ENCODE results near the gene CCDC57. TPM values are rescaled to one million over a fixed set of nuclear protein-coding genes. Genes with fewer than 3 reads are reported as not detected.

The CCDC57 gene
- total and polyA plus RNA-seq, 2 of the 8 experiments (the other 6 are each of a cell fraction or from before 2014, with no cell fraction given), result 8.4 to 12.9 TPM

GRCh38 chr17:82052638-82053059 lies 160.0 kb downstream of the CCDC57 start:
- H3K4me1 ChIP-seq (replicated peaks in 1 of 4; ENCODE audit: control insufficient read depth in 3 of 4, insufficient read depth in 4 of 4, low read length in 3 of 4), result peaks cover 0 to 11% (median 6%) of the 10 kb centered on the region in 4 experiments; a peak in 5 of 7 replicates
- H3K79me1 ChIP-seq (ENCODE audit: low read depth, low read length), result peaks cover 6% of the 10 kb centered on the region; the same call in 1 of the 2 replicates
- H3K9ac ChIP-seq (replicated peaks in 1 of 4; ENCODE audit: extremely low read depth in 1 of 4, low read depth in 3 of 4, low read length in 3 of 4), result peak overlapping the region; percentile 31 to 60 (median 38); a peak in 4 of 7 replicates
- POLR2A ChIA-PET (ENCODE audit: partially characterized antibody), result interaction anchor here (1.0 to 13.2 kb wide), 11 partner anchors 9 to 43 kb away, joined by 3 to 161 read pairs (median 4); partner anchors contain the start of genes DCXR, DUS1L and RAC3
- FAIRE-seq, result no peak
- H3K56ac ChIP-seq (replicated peaks; ENCODE audit: insufficient read length, low read depth, low read length), result no peak overlapping the region
- H2BK20ac ChIP-seq (ENCODE audit: low read length), result no peak overlapping the region
- H2AFZ ChIP-seq (ENCODE audit: low read length), result no peak overlapping the region
- DNase-seq (ENCODE audit: low read depth in 1 of 2, low spot score in 2 of 2), result no peak
- peak overlapping the region; percentile 77 to 97 for H3K4me2 ChIP-seq (ENCODE audit: insufficient read depth in 1 of 2, low read depth in 2 of 2, low read length in 2 of 2)
- H3K9me3 ChIP-seq (ENCODE audit: insufficient read depth in 2 of 2, low read depth in 1 of 2, low read length in 1 of 2), result no peaks in the 10 kb centered on the region
- 55% methylated on average over 18 of the region's 19 CpGs; no CpG with 5 or more reads in 1 of the 2 experiments for WGBS, 2 experiments (ENCODE audit: extremely low coverage in 1 of 2, insufficient coverage in 1 of 2, insufficient read length in 1 of 2, insufficient replicate concordance in 2 of 2, low coverage in 1 of 2, low lambda C conversion rate in 2 of 2, missing lambda C conversion rate in 1 of 2)
- H3K14ac ChIP-seq (ENCODE audit: insufficient read length), result no peak overlapping the region
- H2AK5ac ChIP-seq (ENCODE audit: low read depth, low read length), result no peak overlapping the region
- no peaks in the 10 kb centered on the region; a peak in 1 of 7 replicates for H3K27me3 ChIP-seq (replicated peaks in 1 of 4; ENCODE audit: control insufficient read depth in 3 of 4, extremely low read depth in 1 of 4, insufficient read depth in 3 of 4, low read length in 3 of 4)
- H3K4ac ChIP-seq (replicated peaks; ENCODE audit: insufficient read length, low read depth, low read length), result no peak overlapping the region
- H4K91ac ChIP-seq (replicated peaks; ENCODE audit: insufficient read length, low read length), result no peak overlapping the region
- no peak overlapping the region for H3K27ac ChIP-seq (ENCODE audit: low read depth, low read length)
- H2BK120ac ChIP-seq (replicated peaks; ENCODE audit: low read depth, low read length), result no peak overlapping the region
- no peak overlapping the region for H2BK15ac ChIP-seq (ENCODE audit: low read length)
- peaks cover 6% of the 10 kb centered on the region; the same call in 1 of the 2 replicates for H3K23me2 ChIP-seq (ENCODE audit: low read depth, low read length)
- CTCF ChIA-PET (ENCODE audit: partially characterized antibody), result interaction anchor here (0.7 to 5.4 kb wide), 4 partner anchors 15 to 52 kb away, joined by 3 to 40 read pairs (median 4); partner anchors contain the start of genes DCXR and RAC3
- peaks cover 7 to 37% (median 17%) of the 10 kb centered on the region in 4 experiments for H3K36me3 ChIP-seq (ENCODE audit: control insufficient read depth in 2 of 4, insufficient read depth in 4 of 4, low read length in 3 of 4)
- no peak overlapping the region for H3K23ac ChIP-seq (ENCODE audit: insufficient read length)
- H4K20me1 ChIP-seq (replicated peaks in 1 of 2; ENCODE audit: control insufficient read depth in 1 of 2, insufficient read depth in 2 of 2, low read length in 2 of 2), result peaks cover 4 to 17% of the 10 kb centered on the region in 2 experiments
- H3K79me2 ChIP-seq (ENCODE audit: control insufficient read depth in 1 of 2, insufficient read depth in 2 of 2, low read length in 2 of 2), result peaks cover 0 to 12% of the 10 kb centered on the region in 2 experiments; a peak in 1 of 4 replicates
- H2BK5ac ChIP-seq (ENCODE audit: low read depth, low read length), result no peak overlapping the region
- H4K8ac ChIP-seq (ENCODE audit: extremely low read depth, insufficient read depth, low read length), result no peak overlapping the region
- H2BK12ac ChIP-seq (ENCODE audit: low read depth, low read length), result no peak overlapping the region
- H3K4me3 ChIP-seq (ENCODE audit: extremely low read depth in 1 of 4, insufficient read depth in 2 of 4, low read depth in 3 of 4, low read length in 4 of 4), result peak overlapping the region; percentile 72 to 94 (median 86)
- no peak overlapping the region for H3K18ac ChIP-seq (ENCODE audit: extremely low read depth, low read length)
- no peak overlapping the region for H4K5ac ChIP-seq (ENCODE audit: insufficient read length, low read depth, low read length)
- TF ChIP-seq HDAC6 (IDR thresholded peaks at IDR 0.05; ENCODE audit: low read depth, low read length) (no peak), HDAC2 (IDR thresholded peaks at IDR 0.05; ENCODE audit: borderline replicate concordance in 1 of 2, low read depth in 2 of 2, low read length in 2 of 2) (no peak), NANOG (IDR thresholded peaks at IDR 0.05; ENCODE audit: insufficient read depth, low read depth, low read length, poor library complexity, severe bottlenecking) (no peak)
